22Rv1 (cell line): ENCODE measurements around the gene AK1.

Experiments
- H3K27ac ChIP-seq: fragments of 450-650 bp; 2 replicates; pipeline ENCODE4 v1.5.1; 2017
- ZFX ChIP-seq: fragments of 450-650 bp; IDR thresholded peaks from 2 replicates; pipeline ENCODE4 v1.6.1; 2017; ENCODE audit warnings: antibody characterized with exemption, borderline replicate concordance
- TF ChIP-seq, protein P1 (sequence below): fragments of 450-650 bp; IDR thresholded peaks from 2 replicates; pipeline ENCODE4 v1.5.1; 2017; ENCODE audit warnings: mild to moderate bottlenecking

Gene AK1

DNA sequence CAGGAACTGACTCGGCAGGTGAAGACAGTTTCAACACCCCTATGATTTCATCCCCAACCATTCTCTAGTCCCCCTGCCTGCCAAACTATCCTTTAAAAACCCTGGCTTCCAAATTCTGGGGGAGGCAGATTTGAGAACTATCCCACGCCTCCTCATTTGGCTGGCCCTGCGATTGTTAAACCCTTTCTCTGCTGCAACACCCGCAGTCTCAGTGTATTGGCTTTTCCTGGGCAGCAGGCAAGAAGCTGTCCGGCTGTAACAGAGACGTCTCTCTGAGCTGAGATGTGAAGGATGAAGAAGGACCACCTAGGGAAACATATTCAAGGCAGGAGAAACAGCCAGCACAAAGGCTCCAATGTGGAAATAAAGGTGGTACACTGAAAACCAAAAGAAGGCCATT, 15.4 kb upstream of the AK1 start:
- no peak overlapping the region for H3K27ac ChIP-seq
- TF ChIP-seq, protein P1, sequence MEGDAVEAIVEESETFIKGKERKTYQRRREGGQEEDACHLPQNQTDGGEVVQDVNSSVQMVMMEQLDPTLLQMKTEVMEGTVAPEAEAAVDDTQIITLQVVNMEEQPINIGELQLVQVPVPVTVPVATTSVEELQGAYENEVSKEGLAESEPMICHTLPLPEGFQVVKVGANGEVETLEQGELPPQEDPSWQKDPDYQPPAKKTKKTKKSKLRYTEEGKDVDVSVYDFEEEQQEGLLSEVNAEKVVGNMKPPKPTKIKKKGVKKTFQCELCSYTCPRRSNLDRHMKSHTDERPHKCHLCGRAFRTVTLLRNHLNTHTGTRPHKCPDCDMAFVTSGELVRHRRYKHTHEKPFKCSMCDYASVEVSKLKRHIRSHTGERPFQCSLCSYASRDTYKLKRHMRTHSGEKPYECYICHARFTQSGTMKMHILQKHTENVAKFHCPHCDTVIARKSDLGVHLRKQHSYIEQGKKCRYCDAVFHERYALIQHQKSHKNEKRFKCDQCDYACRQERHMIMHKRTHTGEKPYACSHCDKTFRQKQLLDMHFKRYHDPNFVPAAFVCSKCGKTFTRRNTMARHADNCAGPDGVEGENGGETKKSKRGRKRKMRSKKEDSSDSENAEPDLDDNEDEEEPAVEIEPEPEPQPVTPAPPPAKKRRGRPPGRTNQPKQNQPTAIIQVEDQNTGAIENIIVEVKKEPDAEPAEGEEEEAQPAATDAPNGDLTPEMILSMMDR = no peak
- no peak for TF ChIP-seq ZFX

DNA sequence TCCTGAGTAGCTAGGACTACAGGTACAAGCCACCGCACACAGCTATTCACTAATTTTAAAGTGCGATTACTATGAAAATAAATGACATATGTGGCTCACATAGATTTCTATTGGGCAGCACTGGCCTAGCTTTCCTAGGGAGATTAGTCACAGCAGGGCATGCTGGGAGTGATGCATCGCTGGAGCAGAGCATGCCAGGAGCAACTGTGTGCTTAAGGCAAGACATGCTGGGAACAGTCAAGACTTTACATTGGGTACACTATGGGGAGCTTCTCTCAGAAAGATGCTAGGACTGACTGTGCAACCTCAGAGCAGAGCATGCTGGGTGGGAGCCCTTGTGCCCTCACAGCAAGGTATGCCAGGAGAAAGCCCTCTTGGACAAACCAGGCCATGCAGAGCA, 12.6 kb upstream of the AK1 start:
- TF ChIP-seq, protein P1 = no peak
- TF ChIP-seq ZFX = no peak
- H3K27ac ChIP-seq = no peak overlapping the region

DNA sequence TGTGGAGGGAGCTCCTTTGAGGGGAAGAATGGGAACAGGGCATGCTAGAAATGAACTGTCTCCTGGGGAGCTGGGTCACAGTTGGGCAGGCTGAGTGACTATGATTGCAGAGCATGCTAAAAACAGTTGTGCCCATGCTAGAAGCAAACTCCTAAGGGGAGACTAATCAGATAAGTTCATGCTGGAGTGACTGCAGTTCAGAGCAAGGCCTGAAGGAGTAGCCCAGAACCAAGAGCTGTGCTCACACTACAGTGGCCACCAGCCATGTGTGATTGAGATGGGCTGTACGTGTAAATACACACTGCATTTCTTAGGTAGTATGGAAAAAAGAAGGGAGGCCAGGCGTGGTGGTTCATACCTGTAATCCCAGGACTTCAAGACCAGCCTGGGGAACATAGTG, 10.3 kb upstream of the AK1 start:
- H3K27ac ChIP-seq = no peak overlapping the region
- TF ChIP-seq, protein P1 = no peak
- TF ChIP-seq ZFX = no peak

DNA sequence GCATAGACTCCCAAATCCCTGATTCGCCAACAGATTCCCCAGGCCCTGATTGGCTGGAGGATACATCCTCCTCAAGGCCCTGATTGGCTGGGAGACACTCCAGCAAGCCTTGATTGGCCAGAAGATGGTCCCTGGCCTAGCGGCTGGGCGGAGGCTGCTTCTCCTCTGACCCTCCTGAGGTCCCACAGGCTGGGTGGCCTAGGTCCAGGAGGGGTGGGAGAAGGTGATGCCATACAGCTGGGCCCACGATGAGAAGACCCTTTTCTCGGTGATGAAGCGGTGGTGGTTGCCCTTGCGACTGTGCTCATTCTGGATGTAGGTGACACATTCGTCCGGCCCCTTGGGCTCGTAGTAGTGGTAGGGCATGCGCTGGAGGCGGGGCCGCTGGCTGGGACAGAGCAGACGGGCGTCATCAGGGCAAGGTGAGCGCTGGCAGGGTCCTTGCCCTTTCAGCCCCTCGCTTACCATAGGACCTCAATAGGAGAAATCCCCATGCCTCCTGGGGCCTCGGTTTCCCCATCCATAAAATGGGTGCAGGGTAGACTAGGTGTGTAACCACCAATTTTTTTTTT, 9.0 kb upstream of the AK1 start:
- H3K27ac ChIP-seq = no peak overlapping the region
- no peak for TF ChIP-seq ZFX
- TF ChIP-seq, protein P1 = no peak

GRCh38 chr9:127885508-127886281, 8.2 kb upstream of the AK1 start:
- TF ChIP-seq, protein P1 = no peak
- no peak for TF ChIP-seq ZFX
- H3K27ac ChIP-seq = no peak overlapping the region

DNA sequence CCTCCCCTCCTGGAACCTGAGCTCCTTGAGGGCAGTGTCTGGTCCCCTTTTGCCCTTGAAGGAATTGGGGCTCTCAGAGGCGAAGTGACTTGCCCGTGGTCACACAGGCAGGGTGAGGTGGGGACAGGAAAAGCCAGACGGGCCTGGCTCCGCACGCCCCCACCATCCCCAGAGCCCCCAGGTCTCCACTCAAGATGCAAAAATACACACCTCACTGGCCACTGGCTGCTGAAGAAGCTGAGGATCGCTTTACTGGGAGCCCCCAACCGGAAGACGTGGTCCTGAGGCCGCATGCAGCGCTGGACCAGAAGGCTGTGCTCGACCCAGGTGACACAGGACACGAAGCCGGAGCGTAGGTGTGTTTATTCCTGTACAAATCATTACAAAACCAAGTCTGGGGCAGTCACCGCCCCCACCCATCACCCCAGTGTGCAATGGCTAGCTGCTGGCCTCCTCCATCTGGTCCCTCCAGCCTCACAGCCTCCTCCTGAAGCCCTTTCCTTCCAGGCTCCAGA, 7.6 kb upstream of the AK1 start:
- TF ChIP-seq, protein P1 = no peak
- no peak for TF ChIP-seq ZFX
- no peak overlapping the region for H3K27ac ChIP-seq

DNA sequence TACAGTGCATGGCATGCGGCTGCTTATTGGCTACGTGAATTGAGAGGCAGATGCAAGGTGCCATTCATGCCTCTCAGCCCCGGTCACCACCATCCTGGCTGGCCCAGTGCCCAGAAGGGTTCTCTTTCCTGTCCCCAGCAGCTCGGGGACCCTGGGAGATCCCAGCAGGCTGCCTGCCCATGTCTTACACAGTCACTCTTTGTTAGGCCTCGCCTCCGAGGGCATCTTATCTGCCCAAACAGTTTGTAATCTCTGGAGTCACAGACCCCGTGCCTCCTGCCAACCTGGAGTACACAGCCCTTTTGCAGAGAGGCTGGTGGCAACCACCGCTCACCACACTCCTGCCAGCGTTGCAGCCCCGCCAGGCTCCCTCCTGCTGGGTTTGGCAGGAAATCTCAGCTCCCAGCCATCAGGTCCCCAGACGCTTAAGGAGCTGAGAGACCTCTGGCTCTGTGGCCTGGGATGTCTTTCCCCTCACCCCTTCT, 7.0 kb upstream of the AK1 start:
- no peak for TF ChIP-seq ZFX
- TF ChIP-seq, protein P1 = no peak
- H3K27ac ChIP-seq = no peak overlapping the region
